ENCODE measurements around the gene MAF. TPM values are rescaled to one million over a fixed set of nuclear protein-coding genes. Genes with fewer than 3 reads are reported as not detected.

Gene MAF
- total and polyA plus RNA-seq, 2 of the 13 experiments (the other 11 are each of a cell fraction or from before 2014, with no cell fraction given): 0.07 to 0.31 TPM

DNA sequence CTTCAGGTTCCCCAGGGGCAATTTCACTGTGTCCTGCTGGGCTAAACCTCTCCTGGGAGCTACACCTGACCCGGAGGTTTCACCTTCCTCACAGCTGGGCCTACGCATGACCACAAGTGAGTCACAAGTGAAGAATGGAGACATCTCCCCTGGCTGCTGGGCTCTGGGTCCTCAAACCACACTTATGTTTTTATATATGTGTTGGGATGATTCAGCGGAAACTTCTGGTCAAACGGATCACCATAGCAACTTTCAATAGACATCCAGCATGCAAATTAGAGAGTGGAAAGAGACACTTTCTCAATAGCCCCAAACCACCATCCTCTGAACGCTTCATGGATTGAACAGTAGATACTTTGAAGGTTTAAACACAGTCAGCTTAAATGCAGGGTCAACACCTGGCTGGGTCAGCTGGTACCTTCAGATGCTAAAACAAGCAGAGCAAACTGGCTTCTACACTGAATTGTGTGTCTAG is 28.0 kb upstream of the MAF start (continued):
- TF ChIP-seq, protein P1, sequence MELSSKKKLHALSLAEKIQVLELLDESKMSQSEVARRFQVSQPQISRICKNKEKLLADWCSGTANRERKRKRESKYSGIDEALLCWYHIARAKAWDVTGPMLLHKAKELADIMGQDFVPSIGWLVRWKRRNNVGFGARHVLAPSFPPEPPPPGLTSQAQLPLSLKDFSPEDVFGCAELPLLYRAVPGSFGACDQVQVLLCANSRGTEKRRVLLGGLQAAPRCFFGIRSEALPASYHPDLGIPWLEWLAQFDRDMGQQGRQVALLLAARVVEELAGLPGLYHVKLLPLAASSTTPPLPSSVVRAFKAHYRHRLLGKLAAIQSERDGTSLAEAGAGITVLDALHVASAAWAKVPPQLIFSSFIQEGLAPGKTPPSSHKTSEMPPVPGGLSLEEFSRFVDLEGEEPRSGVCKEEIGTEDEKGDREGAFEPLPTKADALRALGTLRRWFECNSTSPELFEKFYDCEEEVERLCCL (CRISPR knock-in tag; IDR thresholded peaks at IDR 0.05; ENCODE audit: borderline replicate concordance): no peak

DNA sequence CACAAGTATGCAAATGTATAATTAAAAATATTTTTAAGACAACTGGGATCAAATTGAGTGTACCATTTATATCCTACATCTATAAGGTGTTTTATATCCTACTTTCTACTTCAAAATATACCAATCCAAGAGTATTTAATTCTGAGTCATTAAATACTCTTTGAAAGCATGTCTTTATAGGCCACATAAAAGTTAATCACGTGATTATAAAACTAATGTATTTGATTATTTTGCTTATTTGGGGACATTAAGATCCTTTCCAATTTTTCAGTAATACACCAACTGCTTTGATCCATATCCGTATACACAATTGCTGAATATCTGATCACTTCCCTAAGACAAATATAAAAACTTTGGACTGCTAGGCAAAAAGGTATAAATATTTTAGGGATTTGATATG is 26.6 kb upstream of the MAF start:
- H3K27ac ChIP-seq (ENCODE audit: extremely low read length, insufficient read depth, low read length): no peak overlapping the region
- 36% methylated on average over 2 of the region's 2 CpGs for WGBS (ENCODE audit: low lambda C conversion rate)
- no peaks in the 10 kb centered on the region for H3K79me2 ChIP-seq (ENCODE audit: insufficient read depth, low read length)
- no peaks in the 10 kb centered on the region for H3K4me1 ChIP-seq (ENCODE audit: insufficient read depth, low read length)
- in situ Hi-C loops (cut with HindIII; ENCODE audit: extremely low pct_ligation_motif_present, low pct_unique_long_range_greater_than_20kb) (no loop called here), intact Hi-C loops (cut with micrococcal nuclease; ENCODE audit: unreplicated experiment) (no loop called here)
- FAIRE-seq (no peak), DNase-seq (ENCODE audit: low spot score) (no peak), ATAC-seq (no peak)
- TF ChIP-seq ATF1 (CRISPR knock-in tag; IDR thresholded peaks at IDR 0.05) (no peak), NBN (conservative IDR thresholded peaks at IDR 0.05) (no peak), RAD51 (IDR thresholded peaks at IDR 0.05; ENCODE audit: borderline replicate concordance) (peak; percentile 88)
- H2AFZ ChIP-seq (ENCODE audit: low read length): no peak overlapping the region
- H3K36me3 ChIP-seq (replicated peaks in 1 of 2; ENCODE audit: control insufficient read depth in 1 of 2, insufficient read depth in 2 of 2, low read length in 2 of 2): no peaks in the 10 kb centered on the region
- CTCF ChIA-PET (ENCODE audit: low intra/inter-chr PET ratio, low total read pairs): no interaction called here
- H3K4me3 ChIP-seq (replicated peaks in 1 of 3; ENCODE audit: insufficient read depth in 1 of 3, low read depth in 2 of 3, low read length in 3 of 3): no peak overlapping the region
- POLR2A ChIA-PET: no interaction called here
- H3K4me2 ChIP-seq (ENCODE audit: low read depth, low read length): no peak overlapping the region
- no TSS peak for BruUV-seq (replicated peaks)
- no peaks in the 10 kb centered on the region for H3K27me3 ChIP-seq (ENCODE audit: control insufficient read depth in 1 of 2, insufficient read depth in 2 of 2, low read length in 2 of 2)
- H3K9ac ChIP-seq (ENCODE audit: insufficient read depth, low read depth, low read length): no peak overlapping the region
- H4K20me1 ChIP-seq (ENCODE audit: insufficient read depth, low read length): no peaks in the 10 kb centered on the region
- H3K9me3 ChIP-seq (ENCODE audit: low read length): no peaks in the 10 kb centered on the region

DNA sequence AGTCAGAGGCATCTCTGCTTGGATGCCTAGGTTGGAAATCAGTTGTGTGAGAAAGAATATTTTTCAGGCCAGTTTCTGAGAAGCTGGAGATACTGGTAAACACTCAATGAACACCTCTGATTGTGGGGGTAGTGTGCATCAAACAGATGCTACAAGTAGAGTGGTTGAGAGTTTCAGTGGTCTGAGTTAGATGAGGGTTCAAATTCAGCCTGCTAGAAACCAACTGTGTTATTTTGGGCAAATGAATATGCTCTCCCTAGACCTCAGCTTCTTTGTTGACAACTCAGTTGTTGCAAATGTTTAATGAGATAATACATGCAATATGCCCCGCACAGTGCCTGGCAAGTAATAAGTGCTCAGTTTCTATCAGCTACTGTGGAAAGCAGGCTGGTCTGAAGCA is 25.2 kb upstream of the MAF start:
- in situ Hi-C loops (cut with HindIII; ENCODE audit: extremely low pct_ligation_motif_present, low pct_unique_long_range_greater_than_20kb) (no loop called here), intact Hi-C loops (cut with micrococcal nuclease; ENCODE audit: unreplicated experiment) (no loop called here)
- 79% methylated on average over 1 of the region's 1 CpG for WGBS (ENCODE audit: low lambda C conversion rate)
- no peak for DNase-seq (ENCODE audit: low spot score)
- no peak for FAIRE-seq
- POLR2A ChIA-PET: no interaction called here
- Histone ChIP-seq H3K79me2 (ENCODE audit: insufficient read depth, low read length) (no peaks in the 10 kb centered on the region), H3K9ac (ENCODE audit: insufficient read depth, low read depth, low read length) (no peak overlapping the region), H3K9me3 (ENCODE audit: low read length) (no peaks in the 10 kb centered on the region), H4K20me1 (ENCODE audit: insufficient read depth, low read length) (no peaks in the 10 kb centered on the region), H3K27ac (ENCODE audit: extremely low read length, insufficient read depth, low read length) (no peak overlapping the region), H3K4me1 (ENCODE audit: insufficient read depth, low read length) (no peaks in the 10 kb centered on the region), H3K36me3 (replicated peaks in 1 of 2; ENCODE audit: control insufficient read depth in 1 of 2, insufficient read depth in 2 of 2, low read length in 2 of 2) (no peaks in the 10 kb centered on the region), H3K27me3 (ENCODE audit: control insufficient read depth in 1 of 2, insufficient read depth in 2 of 2, low read length in 2 of 2) (no peaks in the 10 kb centered on the region), H3K4me2 (ENCODE audit: low read depth, low read length) (no peak overlapping the region), H2AFZ (ENCODE audit: low read length) (no peak overlapping the region), H3K4me3 (replicated peaks in 1 of 3; ENCODE audit: insufficient read depth in 1 of 3, low read depth in 2 of 3, low read length in 3 of 3) (no peak overlapping the region)
- BruUV-seq (replicated peaks): no TSS peak
- no peak for ATAC-seq
- CTCF ChIA-PET (ENCODE audit: low intra/inter-chr PET ratio, low total read pairs): no interaction called here
- no peak for TF ChIP-seq ZNF660 (CRISPR knock-in tag; IDR thresholded peaks at IDR 0.05; ENCODE audit: borderline replicate concordance, low read depth)
- TF ChIP-seq ELF3 (CRISPR knock-in tag; IDR thresholded peaks at IDR 0.05): no peak
- no peak for TF ChIP-seq CHCHD3 (CRISPR knock-in tag; IDR thresholded peaks at IDR 0.05)
- TF ChIP-seq, protein P2, sequence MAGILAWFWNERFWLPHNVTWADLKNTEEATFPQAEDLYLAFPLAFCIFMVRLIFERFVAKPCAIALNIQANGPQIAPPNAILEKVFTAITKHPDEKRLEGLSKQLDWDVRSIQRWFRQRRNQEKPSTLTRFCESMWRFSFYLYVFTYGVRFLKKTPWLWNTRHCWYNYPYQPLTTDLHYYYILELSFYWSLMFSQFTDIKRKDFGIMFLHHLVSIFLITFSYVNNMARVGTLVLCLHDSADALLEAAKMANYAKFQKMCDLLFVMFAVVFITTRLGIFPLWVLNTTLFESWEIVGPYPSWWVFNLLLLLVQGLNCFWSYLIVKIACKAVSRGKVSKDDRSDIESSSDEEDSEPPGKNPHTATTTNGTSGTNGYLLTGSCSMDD (CRISPR knock-in tag; IDR thresholded peaks at IDR 0.05): no peak
- TF ChIP-seq, protein P3, sequence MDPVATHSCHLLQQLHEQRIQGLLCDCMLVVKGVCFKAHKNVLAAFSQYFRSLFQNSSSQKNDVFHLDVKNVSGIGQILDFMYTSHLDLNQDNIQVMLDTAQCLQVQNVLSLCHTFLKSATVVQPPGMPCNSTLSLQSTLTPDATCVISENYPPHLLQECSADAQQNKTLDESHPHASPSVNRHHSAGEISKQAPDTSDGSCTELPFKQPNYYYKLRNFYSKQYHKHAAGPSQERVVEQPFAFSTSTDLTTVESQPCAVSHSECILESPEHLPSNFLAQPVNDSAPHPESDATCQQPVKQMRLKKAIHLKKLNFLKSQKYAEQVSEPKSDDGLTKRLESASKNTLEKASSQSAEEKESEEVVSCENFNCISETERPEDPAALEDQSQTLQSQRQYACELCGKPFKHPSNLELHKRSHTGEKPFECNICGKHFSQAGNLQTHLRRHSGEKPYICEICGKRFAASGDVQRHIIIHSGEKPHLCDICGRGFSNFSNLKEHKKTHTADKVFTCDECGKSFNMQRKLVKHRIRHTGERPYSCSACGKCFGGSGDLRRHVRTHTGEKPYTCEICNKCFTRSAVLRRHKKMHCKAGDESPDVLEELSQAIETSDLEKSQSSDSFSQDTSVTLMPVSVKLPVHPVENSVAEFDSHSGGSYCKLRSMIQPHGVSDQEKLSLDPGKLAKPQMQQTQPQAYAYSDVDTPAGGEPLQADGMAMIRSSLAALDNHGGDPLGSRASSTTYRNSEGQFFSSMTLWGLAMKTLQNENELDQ (CRISPR knock-in tag; IDR thresholded peaks at IDR 0.05; ENCODE audit: borderline replicate concordance): no peak
- TF ChIP-seq NONO (IDR thresholded peaks at IDR 0.05): no peak
- TF ChIP-seq NONO (CRISPR knock-in tag; conservative IDR thresholded peaks at IDR 0.05): no peak
- TF ChIP-seq ATF7-NPFF (CRISPR knock-in tag; IDR thresholded peaks at IDR 0.05; ENCODE audit: low read depth): no peak
- TF ChIP-seq ZNF782 (CRISPR knock-in tag; IDR thresholded peaks at IDR 0.05; ENCODE audit: borderline replicate concordance): no peak
- TF ChIP-seq MIXL1 (CRISPR knock-in tag; IDR thresholded peaks at IDR 0.05): no peak
- no peak for TF ChIP-seq CC2D1A (CRISPR knock-in tag; IDR thresholded peaks at IDR 0.05)
